ENCODE measurements around the gene PRR18.

The PRR18 gene

GRCh38 chr6:166259296-166259977 is 48.8 kb downstream of the PRR18 start:
- no peak for TF ChIP-seq GATA3 (IDR thresholded peaks at IDR 0.05; ENCODE audit: low read depth, low read length)
- no peak for TF ChIP-seq GATA2 (IDR thresholded peaks at IDR 0.05; ENCODE audit: low read depth, low read length)

GRCh38 chr6:166258854-166259276 is 49.3 kb downstream of the PRR18 start:
- TF ChIP-seq GATA3 (IDR thresholded peaks at IDR 0.05; ENCODE audit: low read depth, low read length) (no peak), GATA2 (IDR thresholded peaks at IDR 0.05; ENCODE audit: low read depth, low read length) (no peak)

- no peak for TF ChIP-seq GATA2 (IDR thresholded peaks at IDR 0.05; ENCODE audit: low read depth, low read length)
- no peak for TF ChIP-seq GATA3 (IDR thresholded peaks at IDR 0.05; ENCODE audit: low read depth, low read length)
These were observed 50.3 kb downstream of the PRR18 start for GRCh38 chr6:166257911-166258318.
